Lung (tissue), 12 donors: Measurements from ENCODE around the gene IFITM10. TPM values are rescaled to one million over a fixed set of nuclear protein-coding genes. Genes with fewer than 3 reads are reported as not detected.

ENCODE experiments used
- ATAC-seq: fragments of 200-7000 bp; cut with Tn5 transposase; one replicate; pipeline ENCODE4 v1.9.1; 2020; ENCODE audit warnings: moderate number of reproducible peaks; ENCODE audit not compliant: insufficient read depth, low FRiP score
- DNase-seq, 3 donors: peaks; one replicate each; pipeline ENCODE4 v3.0.0-alpha.2; 2013 to 2017
- H3K27ac ChIP-seq, 2 donors: one replicate each; pipeline ENCODE4 v1.5.1; 2013; ENCODE audit warnings: mild to moderate bottlenecking in 2 of 2, moderate library complexity in 2 of 2, control low read depth in 1 of 2, inconsistent platforms in 1 of 2, low read depth in 1 of 2, low read length in 1 of 2
- H3K27me3 ChIP-seq, 3 donors: one replicate each; pipeline ENCODE4 v1.5.1; 2013; ENCODE audit warnings: low read length in 2 of 3; ENCODE audit not compliant: control insufficient read depth in 3 of 3, insufficient read depth in 3 of 3
- H3K36me3 ChIP-seq, 4 donors: one replicate each; pipeline ENCODE4 v1.5.1; 2013; ENCODE audit warnings: low read length in 4 of 4, mild to moderate bottlenecking in 1 of 4, moderate library complexity in 1 of 4; ENCODE audit not compliant: control insufficient read depth in 4 of 4, insufficient read depth in 4 of 4
- H3K4me1 ChIP-seq, 5 donors: one replicate each; pipeline ENCODE4 v1.5.1; 2013; ENCODE audit warnings: low read length in 5 of 5, mild to moderate bottlenecking in 2 of 5, moderate library complexity in 1 of 5; ENCODE audit not compliant: control insufficient read depth in 5 of 5, insufficient read depth in 5 of 5
- H3K4me3 ChIP-seq: one replicate; pipeline ENCODE4 v1.5.1; 2013; ENCODE audit warnings: mild to moderate bottlenecking, control low read depth, moderate library complexity
- H3K9ac ChIP-seq, 2 donors: one replicate each; pipeline ENCODE4 v1.5.1; 2013; ENCODE audit warnings: low read length in 2 of 2, control low read depth in 1 of 2; ENCODE audit not compliant: insufficient read depth in 1 of 2
- H3K9me3 ChIP-seq, 4 donors: one replicate each; pipeline ENCODE4 v1.5.1; 2013; ENCODE audit warnings: low read length in 3 of 4, mild to moderate bottlenecking in 1 of 4, moderate library complexity in 1 of 4; ENCODE audit not compliant: control insufficient read depth in 4 of 4, insufficient read depth in 3 of 4
- CTCF ChIP-seq: IDR thresholded peaks from 2 replicates; pipeline ENCODE4 v1.5.1; 2012; ENCODE audit warnings: mild to moderate bottlenecking; ENCODE audit errors: control extremely low read depth, extremely low read depth
- WGBS, 2 donors: extraction: QIAGEN DNeasy Blood & Tissue Kit; methylation state at CpG; one replicate each; pipeline ENCODE4 v1.1.7; 2013; 5-methylcytosine and 5-hydroxymethylcytosine counted together
- polyA plus RNA-seq, 2 donors: library from polyadenylated mRNA; stranded (reverse); fragments of 200-250 nt; gene quantifications; one replicate each; pipeline ENCODE4 v1.2.1, GENCODE V29; 2013
- total RNA-seq, 2 donors: library from RNA; depleted of rRNA in 1 of 2; stranded (reverse); fragments of >200 nt in 1 of 2; gene quantifications; one replicate each; pipeline ENCODE4 v1.2.1, GENCODE V29; 2014 to 2021
- donor health status: control.
- donor health status: control.
- donor health status: Bipolar disorder and iron deficiency.
- donor health status: healthy.
- donor health status: DM: yes; HTN: yes; CAD: no.

Gene IFITM10
- total and polyA plus RNA-seq, 4 donors: 0.40 to 18.8 (median 2.7) TPM

- ATAC-seq (no peak), DNase-seq (no peak)
- Histone ChIP-seq H3K36me3 (no peaks in the 10 kb centered on the region), H3K27me3 (peaks cover 0 to 5% (median 0%) of the 10 kb centered on the region in 3 donors), H3K4me3 (no peak overlapping the region), H3K4me1 (peaks cover 0 to 2% (median 0%) of the 10 kb centered on the region in 5 donors), H3K9ac (no peak overlapping the region), H3K9me3 (peaks cover 0 to 4% (median 1%) of the 10 kb centered on the region in 4 donors), H3K27ac (no peak overlapping the region)
- no peak for TF ChIP-seq CTCF
- WGBS, 2 donors: 83 to 84% methylated on average over 10 of the region's 10 CpGs
These were observed 23.0 kb upstream of the IFITM10 start for GRCh38 chr11:1773131-1773993.

- ATAC-seq (peak; percentile 93), DNase-seq (peak in 1 of 3 donors; percentile 28)
- no peak overlapping the region for H3K4me3 ChIP-seq
- H3K9ac ChIP-seq: no peak overlapping the region
- no peaks in the 10 kb centered on the region for H3K36me3 ChIP-seq
- TF ChIP-seq CTCF: no peak
- 8 to 17% methylated on average over 10 to 14 of the region's 15 CpGs for WGBS, 2 donors
- peaks cover 0 to 5% (median 0%) of the 10 kb centered on the region in 3 donors for H3K27me3 ChIP-seq
- H3K9me3 ChIP-seq: peaks cover 0 to 4% (median 1%) of the 10 kb centered on the region in 4 donors
- H3K4me1 ChIP-seq: peaks cover 0 to 2% (median 0%) of the 10 kb centered on the region in 5 donors
- peak overlapping the region in 1 of 2 donors; percentile 78 for H3K27ac ChIP-seq
These were observed 22.1 kb upstream of the IFITM10 start for GRCh38 chr11:1772270-1773130.

GRCh38 chr11:1771700-1772099, 21.3 kb upstream of the IFITM10 start:
- DNase-seq: peak in 1 of 3 donors; percentile 8
- ATAC-seq: peak; percentile 30
- no peak overlapping the region for H3K9ac ChIP-seq
- no peaks in the 10 kb centered on the region for H3K36me3 ChIP-seq
- H3K4me3 ChIP-seq: no peak overlapping the region
- H3K27ac ChIP-seq: peak overlapping the region in 1 of 2 donors; percentile 55
- peaks cover 0 to 5% (median 0%) of the 10 kb centered on the region in 3 donors for H3K27me3 ChIP-seq
- H3K4me1 ChIP-seq: peaks cover 0 to 2% (median 0%) of the 10 kb centered on the region in 5 donors
- 34 to 63% methylated on average over 6 of the region's 6 CpGs for WGBS, 2 donors
- no peak for TF ChIP-seq CTCF
- peaks cover 0 to 4% (median 1%) of the 10 kb centered on the region in 4 donors for H3K9me3 ChIP-seq
